Uterus (tissue), 4 donors: ENCODE measurements around the gene THBS2. TPM values are rescaled to one million over a fixed set of nuclear protein-coding genes. Genes with fewer than 3 reads are reported as not detected.

ENCODE experiments used
- DNase-seq, 2 donors: peaks; one replicate each; pipeline ENCODE4 v3.0.0-alpha.2; 2019 to 2020
- H3K27ac ChIP-seq, 2 donors: fragments of 200-600 bp; sonication (generic); 1 replicate in 1 of 2; 2 replicates in 1 of 2; pipeline ENCODE4 v1.5.1; 2016 to 2018
- H3K27me3 ChIP-seq, 2 donors: fragments of 200-600 bp; sonication (generic); one replicate each; pipeline ENCODE4 v1.5.1; 2018 to 2019; ENCODE audit warnings: control low read depth in 1 of 2
- H3K36me3 ChIP-seq, 2 donors: fragments of 200-600 bp; sonication (generic); one replicate each; pipeline ENCODE4 v1.5.1; 2019; ENCODE audit warnings: control low read depth in 1 of 2
- H3K4me1 ChIP-seq, 2 donors: fragments of 200-600 bp; sonication (generic); one replicate each; pipeline ENCODE4 v1.5.1; 2018 to 2019; ENCODE audit warnings: control low read depth in 1 of 2
- H3K4me3 ChIP-seq, 2 donors: fragments of 200-600 bp; sonication (generic); 1 replicate in 1 of 2; 2 replicates in 1 of 2; pipeline ENCODE4 v1.5.1; 2018 to 2019; ENCODE audit warnings: mild to moderate bottlenecking in 1 of 2
- H3K9me3 ChIP-seq, 2 donors: fragments of 200-600 bp; sonication (generic); one replicate each; pipeline ENCODE4 v1.5.1; 2019; ENCODE audit warnings: control low read depth in 1 of 2
- CTCF ChIP-seq, 4 experiments: fragments of 200-600 bp in 2 of 4; fragments of 450-650 bp in 2 of 4; sonication (generic) in 2 of 4; IDR thresholded peaks; one replicate each; pipeline ENCODE4 v1.5.1; 2016 to 2019; ENCODE audit warnings: antibody characterized with exemption in 4 of 4, mild to moderate bottlenecking in 2 of 4, moderate library complexity in 1 of 4
- POLR2A ChIP-seq, 2 donors: fragments of 450-650 bp; IDR thresholded peaks; one replicate each; pipeline ENCODE4 v1.6.1; 2016; ENCODE audit warnings: antibody characterized with exemption in 2 of 2, mild to moderate bottlenecking in 1 of 2, moderate library complexity in 1 of 2
- intact Hi-C: fragments of 100-400 bp; cut with DNase I; formaldehyde crosslinking; loops from one replicate; pipeline ENCODE4 v1.15.1; 2023; ENCODE audit warnings: low total_unique reads
- total RNA-seq, 4 donors: library from RNA; depleted of rRNA in 3 of 4; stranded (reverse); fragments of >200 nt in 3 of 4; gene quantifications; one replicate each; pipeline versions ENCODE4 v1.1.0 to v1.2.4, GENCODE V29; 2014 to 2023
- donor health status: DM: yes; HTN: yes; CAD: no.

The THBS2 gene
- total RNA-seq, 4 donors from 2014 or later, result 84.0 to 224 (median 136) TPM

GRCh38 chr6:169256061-169256460 is 2.4 kb upstream of the THBS2 start:
- peak in 1 of 2 donors; percentile 13 for DNase-seq
- H3K4me1 ChIP-seq, result no peaks in the 10 kb centered on the region
- no peaks in the 10 kb centered on the region for H3K9me3 ChIP-seq
- H3K27ac ChIP-seq, result no peak overlapping the region
- intact Hi-C loops, result no loop called here
- H3K27me3 ChIP-seq, result no peaks in the 10 kb centered on the region
- no peak overlapping the region for H3K4me3 ChIP-seq
- TF ChIP-seq CTCF (IDR thresholded peaks at IDR 0.05) (no peak), POLR2A (IDR thresholded peaks at IDR 0.05) (no peak)
- no peaks in the 10 kb centered on the region for H3K36me3 ChIP-seq

- Histone ChIP-seq H3K36me3 (no peaks in the 10 kb centered on the region), H3K4me1 (no peaks in the 10 kb centered on the region), H3K27me3 (no peaks in the 10 kb centered on the region), H3K9me3 (no peaks in the 10 kb centered on the region), H3K4me3 (no peak overlapping the region), H3K27ac (no peak overlapping the region)
- TF ChIP-seq POLR2A (IDR thresholded peaks at IDR 0.05), result no peak
- TF ChIP-seq CTCF (IDR thresholded peaks at IDR 0.05), result no peak
- intact Hi-C loops, result no loop called here
- no peak for DNase-seq
Observed at GRCh38 chr6:169255643-169256042, 2.0 kb upstream of the THBS2 start.

- Histone ChIP-seq H3K36me3 (no peaks in the 10 kb centered on the region), H3K4me3 (peak overlapping the region in 1 of 2 donors; percentile 52), H3K27me3 (no peaks in the 10 kb centered on the region), H3K9me3 (no peaks in the 10 kb centered on the region), H3K4me1 (no peaks in the 10 kb centered on the region), H3K27ac (peak overlapping the region; percentile 83)
- TF ChIP-seq POLR2A (IDR thresholded peaks at IDR 0.05), result no peak
- no peak for TF ChIP-seq CTCF (IDR thresholded peaks at IDR 0.05)
- intact Hi-C loops, result no loop called here
- peak in 1 of 2 donors; percentile 38 for DNase-seq
Observed at GRCh38 chr6:169254456-169255316, 1.0 kb upstream of the THBS2 start.

GRCh38 chr6:169252505-169253189 is 999 bp downstream of the THBS2 start:
- H3K36me3 ChIP-seq, result no peaks in the 10 kb centered on the region
- H3K4me1 ChIP-seq, result no peaks in the 10 kb centered on the region
- H3K27ac ChIP-seq, result peak overlapping the region; percentile 83
- H3K9me3 ChIP-seq, result no peaks in the 10 kb centered on the region
- intact Hi-C loops, result no loop called here
- DNase-seq, result peak in 1 of 2 donors; percentile 58
- TF ChIP-seq CTCF (IDR thresholded peaks at IDR 0.05) (no peak), POLR2A (IDR thresholded peaks at IDR 0.05) (no peak)
- no peaks in the 10 kb centered on the region for H3K27me3 ChIP-seq
- H3K4me3 ChIP-seq, result peak overlapping the region; percentile 39 to 52
